Measurements from ENCODE around the gene XRCC4.
"Not testable (repeated sequence)": the region's sequence is repeated elsewhere in the genome, so short reads cannot be mapped to it uniquely, and the experiment has no call there.

XRCC4 gene

DNA sequence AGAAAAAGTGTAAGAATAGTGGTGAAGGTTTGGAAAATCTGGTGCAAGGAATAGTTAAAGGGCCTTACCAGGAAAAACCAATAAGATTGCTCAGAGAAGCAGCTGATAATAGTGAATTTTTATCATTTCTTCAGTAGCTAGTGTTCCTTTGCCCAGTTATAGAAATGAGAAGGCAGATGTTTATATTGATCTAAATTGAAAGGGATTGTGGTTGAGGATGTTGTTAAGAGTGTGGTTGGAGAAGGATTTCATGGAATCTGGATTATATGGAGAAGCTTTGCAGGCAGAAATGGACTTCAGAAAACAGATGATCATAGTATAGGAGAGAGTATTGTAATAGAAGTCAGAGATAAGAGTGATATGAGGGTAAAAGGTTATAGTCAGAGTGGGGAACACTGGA is 102.6 kb downstream of the XRCC4 start:
- DNase-seq (ENCODE audit: low spot score), result no peak

DNA sequence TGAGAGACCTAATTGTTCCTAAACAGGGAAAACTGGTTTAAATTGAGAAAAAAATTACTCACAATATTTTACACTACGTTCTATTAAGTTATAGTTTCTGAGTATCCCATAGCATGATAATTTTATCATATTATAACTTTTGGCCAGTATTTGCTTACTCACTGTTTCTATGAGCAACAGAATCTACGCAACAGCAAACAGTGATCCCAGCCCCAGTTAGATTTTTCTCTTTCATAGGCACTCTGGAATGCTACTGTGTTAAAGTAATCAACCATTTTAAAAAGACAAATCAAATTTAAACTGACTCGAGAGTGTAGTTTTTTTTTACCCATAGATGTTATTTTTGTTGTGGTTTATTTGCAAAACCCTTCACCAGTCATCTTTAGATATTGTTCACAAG is 107.2 kb downstream of the XRCC4 start:
- DNase-seq (ENCODE audit: low spot score), result no peak

DNA sequence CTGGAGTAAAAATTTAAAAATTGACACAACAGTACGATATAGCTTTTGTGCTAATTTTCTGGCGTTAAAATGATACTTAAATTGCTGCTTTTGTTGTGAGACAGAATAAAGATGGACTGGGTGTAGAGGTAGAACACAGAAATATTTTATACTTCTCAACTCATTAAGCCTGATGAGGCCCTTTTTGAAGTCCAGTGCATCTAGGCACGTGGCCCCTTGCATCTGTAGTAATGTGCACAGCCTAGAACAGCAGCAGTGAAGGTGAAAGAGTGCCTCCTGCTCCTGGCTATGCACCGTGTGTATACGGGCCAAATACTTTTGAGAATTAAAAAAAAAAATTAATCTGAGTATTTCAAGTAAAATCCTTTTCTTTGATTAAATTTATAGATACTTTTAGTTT is 115.6 kb downstream of the XRCC4 start:
- DNase-seq (ENCODE audit: low spot score), result no peak

DNA sequence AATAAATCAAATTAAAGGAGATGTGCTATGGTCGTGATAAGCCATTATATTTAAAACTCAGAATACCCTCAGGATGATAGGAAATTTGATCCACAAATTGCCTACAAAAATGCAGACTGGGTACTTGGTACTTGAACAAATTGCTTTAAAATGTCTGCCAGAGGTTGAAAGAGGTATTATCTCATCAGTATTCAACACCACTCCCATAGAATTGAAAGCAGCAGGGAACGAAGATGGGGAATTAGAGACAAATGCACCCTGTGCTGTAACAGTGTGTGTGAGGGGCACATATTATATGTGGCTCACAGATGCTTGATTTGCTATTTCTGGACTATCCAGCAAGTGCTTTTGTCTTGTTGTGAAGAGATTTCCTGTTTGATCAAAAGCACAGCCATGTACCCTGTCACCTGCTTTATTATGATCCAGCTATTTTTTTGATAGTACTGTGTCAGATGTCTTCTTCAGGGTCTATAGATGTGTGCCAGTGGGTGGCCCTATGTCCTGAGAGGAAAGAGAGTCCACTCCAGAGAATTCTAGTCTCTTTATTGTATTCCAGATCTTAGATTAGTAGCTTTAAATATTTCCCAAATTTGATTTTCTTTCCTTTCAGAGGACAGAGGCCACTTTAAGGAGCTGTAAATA is 120.1 kb downstream of the XRCC4 start:
- no peak for DNase-seq (ENCODE audit: low spot score)

DNA sequence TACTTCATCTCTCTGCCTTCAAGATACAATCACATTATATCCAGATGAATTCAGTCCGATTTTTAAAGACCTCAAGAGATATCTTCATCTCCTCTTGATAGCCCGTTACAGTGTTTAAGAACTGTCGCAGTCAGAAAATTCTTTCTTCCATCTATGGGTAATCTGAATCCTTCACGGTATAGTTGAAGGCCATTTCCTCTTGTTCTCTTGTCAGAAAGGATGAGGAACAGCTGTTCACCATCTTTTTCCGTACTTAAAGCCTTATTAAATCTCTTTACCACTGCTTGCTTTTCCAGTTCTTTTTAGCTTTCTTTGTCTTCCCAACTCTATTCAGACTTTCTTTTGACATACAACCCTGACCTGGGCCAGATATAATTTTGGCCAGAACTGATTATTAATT is 121.8 kb downstream of the XRCC4 start:
- no peak for DNase-seq (ENCODE audit: low spot score)

DNA sequence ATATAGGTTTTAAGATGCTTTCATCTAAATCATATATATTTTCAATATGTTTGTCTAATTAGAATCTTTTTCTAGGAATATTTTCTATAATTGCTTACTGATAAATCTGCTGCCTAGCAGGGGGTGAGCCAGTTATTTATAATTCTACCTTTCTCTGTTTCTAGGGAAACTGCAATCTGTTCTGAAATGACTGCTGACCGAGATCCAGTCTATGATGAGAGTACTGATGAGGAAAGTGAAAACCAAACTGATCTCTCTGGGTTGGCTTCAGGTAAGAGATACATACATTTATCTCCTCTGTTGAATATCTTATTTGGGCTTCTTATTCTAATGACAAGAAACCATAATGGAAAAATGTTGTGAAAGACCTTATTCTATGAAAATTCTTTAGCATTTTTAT is 127.3 kb downstream of the XRCC4 start:
- DNase-seq (ENCODE audit: low spot score), result no peak

DNA sequence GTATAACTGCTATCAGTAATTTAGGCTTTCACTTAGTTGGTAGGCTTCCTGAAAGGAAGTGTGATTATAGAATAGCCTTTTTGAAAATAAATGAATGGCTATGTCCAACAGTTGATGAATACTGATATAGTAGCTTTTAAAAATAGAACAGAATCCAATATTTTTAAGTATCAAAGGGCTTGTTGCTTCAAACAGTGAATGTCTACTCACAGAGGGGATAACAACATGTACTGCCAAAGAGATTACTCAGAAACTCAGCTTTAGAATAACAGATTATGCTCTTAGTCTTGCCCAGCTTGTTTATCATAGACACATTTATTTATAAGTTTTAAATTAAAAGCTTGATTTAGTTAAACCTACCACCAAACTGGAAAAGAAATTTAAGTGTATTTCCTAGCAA is 132.6 kb downstream of the XRCC4 start:
- DNase-seq (ENCODE audit: low spot score), result peak; percentile 6

DNA sequence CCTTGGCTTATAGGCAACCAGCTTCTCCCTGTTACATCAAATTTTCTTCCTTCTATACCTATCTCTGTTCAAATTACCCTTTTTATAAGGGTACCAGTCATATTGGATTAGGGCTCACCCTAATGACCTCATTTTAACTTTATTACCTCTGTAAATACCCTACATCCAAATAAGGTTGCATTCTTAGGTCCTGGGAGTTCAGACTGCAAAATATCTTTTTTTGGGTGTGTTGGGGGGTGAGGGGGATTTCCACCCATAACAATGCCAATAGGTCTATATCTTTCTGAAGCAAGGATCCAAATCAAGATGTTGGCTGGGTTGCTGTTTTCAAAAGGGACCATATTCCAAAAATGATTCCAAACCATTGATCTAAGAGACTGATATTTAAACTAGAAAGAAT is 141.7 kb downstream of the XRCC4 start:
- DNase-seq (ENCODE audit: low spot score), result no peak

DNA sequence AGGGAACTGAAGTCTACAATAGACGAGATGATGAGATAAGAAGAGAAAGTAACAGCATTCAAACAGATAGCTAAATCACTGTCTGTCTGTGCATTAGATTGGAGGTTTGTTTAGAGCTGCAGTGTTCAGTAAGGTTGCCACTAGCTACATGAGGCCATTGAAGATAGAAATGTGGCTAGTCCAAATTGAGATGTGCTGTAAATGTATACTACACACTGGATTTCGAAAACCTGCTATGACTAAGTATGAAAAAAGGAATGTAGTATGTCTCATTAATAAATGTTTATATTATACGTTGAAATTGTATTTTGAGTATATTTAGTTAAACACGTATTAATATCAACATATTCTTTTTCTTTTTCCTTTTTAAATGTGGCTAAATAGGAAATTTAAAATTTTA is 142.1 kb downstream of the XRCC4 start:
- no peak for DNase-seq (ENCODE audit: low spot score)

DNA sequence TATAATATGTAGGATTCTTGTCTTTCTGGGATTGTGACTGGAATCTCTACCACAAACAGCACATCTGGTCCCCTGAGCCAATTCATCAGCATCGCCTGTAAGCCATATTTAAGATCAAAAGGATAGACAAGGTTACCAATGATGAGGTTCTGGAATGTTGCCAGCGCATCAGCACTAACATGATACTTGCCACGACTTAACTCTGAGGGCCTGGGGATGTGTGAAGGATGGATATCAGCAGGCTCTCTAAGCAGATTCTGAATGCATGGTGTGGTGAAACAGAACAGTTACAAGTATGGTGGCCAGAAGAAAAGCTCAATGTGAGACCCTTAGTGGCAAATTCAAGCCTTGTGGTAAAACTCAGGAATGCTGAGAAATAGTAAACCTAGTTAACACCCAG is 143.0 kb downstream of the XRCC4 start:
- no peak for DNase-seq (ENCODE audit: low spot score)

DNA sequence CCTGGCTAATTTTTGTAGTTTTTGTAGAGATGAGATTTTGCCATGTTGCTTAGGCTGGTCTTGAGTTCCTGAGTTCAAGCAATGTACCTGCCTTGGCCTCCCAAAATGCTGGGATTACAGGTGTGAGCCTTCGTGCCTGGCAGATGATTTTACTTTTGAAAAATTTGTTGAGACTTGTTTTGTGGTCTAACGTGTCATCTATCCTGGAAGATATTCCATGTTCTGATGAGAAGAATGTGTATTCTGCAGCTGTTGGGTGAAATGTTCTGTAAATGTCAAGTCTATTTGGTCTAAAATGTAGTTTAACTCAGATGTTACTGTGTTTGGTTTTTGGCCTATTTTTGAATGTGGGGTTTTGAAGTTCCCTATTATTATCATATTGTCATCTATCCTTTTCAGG is 145.6 kb downstream of the XRCC4 start:
- DNase-seq (ENCODE audit: low spot score), result no peak

DNA sequence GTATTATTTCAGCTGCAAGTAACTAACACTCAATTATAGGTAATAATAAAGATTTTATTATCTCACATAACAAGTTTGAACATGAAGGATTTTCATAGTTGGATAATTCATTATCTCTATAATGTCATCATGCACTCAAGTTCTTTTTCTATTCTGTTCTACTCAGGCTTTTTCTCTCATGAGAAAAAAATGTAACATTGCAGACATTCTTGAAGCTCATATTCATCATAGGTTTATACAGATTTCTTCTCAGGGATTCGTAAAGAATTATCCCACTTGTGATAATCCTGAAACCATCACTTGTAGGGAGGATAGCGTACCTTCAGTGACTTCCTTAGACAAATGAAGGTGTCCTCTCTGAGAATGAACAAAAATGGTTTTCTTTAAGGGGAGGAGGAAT is 150.3 kb downstream of the XRCC4 start:
- DNase-seq (ENCODE audit: low spot score), result no peak

DNA sequence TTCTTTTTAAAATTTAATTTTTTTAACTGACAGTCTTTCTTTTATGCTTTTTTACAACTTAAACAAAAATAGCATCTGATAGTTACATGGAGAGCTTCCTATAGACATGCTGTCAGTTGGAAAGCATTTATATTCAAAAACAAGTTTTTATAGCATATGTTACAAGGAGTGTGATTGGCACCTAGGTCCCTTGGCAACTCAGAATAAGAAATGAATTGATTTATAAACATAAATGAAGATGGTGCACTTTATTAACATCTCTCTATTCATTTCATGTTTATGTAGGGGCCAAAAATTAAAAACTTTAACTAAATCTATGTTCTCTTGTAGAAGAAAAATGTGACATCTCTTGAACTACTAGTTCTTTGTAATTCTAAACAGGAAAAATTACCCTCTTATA is 153.2 kb downstream of the XRCC4 start:
- DNase-seq (ENCODE audit: low spot score), result no peak

DNA sequence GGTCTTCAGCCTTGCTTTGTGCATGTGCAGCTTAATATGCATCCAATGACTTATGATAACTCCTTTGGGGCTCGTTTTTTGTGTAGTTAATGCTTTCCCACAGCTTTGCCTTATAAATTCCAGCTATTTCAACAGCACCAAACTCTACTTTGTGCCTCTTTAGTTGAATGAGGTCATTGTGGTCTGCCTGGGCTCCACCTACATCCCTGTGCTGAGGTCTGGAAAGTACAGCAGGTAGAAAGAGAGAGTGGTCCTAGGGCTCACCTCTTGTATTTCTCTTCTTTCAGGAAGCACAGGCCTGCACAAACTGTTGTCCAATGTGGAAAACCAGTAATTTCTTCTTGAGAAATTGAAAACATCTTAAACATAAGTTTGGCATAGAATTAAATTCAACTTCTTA is 167.2 kb downstream of the XRCC4 start:
- no peak for DNase-seq (ENCODE audit: low spot score)

DNA sequence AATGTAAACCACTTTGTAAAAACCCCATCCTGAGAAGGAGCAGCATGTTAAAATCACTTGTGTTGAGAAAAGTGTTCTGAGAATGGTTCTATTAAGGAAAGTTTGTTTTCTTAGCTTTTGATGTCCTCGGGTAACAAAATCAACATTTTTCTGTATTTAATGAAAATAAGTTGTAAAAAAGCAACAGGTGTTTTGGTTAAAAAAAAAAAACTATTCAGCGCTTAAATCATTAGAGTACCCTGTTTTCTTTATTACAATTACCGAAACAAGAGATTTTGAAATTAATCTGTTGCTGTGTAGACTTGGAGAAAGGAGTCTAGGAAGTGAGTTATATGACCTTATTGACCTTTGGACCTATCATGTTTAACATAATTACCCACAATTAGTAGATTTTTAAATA is 167.7 kb downstream of the XRCC4 start:
- DNase-seq (ENCODE audit: low spot score), result no peak

DNA sequence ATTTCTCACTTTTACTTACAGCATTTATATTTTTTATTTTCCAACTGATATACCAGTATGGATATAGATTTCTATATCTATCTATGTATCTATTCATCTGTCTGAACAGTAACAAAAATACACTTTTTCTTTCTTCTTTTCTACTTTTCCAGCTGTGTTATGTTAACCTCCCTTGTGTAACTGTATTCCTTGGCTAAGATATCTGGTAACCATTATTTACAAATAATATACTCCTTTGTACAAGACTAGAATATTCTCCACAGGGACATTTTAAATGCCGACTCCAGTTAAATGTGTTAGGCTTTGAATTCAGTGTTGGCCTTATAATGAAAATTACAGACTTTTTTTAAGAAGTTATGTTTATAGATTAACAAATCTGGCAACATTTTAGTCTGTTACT is 168.7 kb downstream of the XRCC4 start:
- DNase-seq (ENCODE audit: low spot score), result no peak

DNA sequence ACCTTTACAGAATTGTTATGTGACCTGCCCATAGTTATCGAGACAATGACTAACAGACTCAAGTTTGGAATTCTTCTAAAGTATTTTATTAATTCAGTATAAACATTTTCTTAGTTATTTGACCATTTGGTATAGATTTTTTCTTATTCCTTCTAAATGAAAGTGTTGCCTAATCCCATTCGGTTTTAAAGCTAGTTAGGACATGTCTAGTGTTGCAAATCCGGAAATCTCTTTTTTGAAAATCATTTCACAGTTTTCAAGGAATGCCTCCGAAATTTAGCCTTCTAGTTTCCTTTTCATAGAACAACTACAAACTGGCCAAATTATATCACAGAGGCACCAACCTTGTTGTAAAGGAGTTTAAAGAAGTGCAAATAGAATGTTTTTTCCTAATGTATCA is 171.8 kb downstream of the XRCC4 start:
- DNase-seq (ENCODE audit: low spot score), result no peak

DNA sequence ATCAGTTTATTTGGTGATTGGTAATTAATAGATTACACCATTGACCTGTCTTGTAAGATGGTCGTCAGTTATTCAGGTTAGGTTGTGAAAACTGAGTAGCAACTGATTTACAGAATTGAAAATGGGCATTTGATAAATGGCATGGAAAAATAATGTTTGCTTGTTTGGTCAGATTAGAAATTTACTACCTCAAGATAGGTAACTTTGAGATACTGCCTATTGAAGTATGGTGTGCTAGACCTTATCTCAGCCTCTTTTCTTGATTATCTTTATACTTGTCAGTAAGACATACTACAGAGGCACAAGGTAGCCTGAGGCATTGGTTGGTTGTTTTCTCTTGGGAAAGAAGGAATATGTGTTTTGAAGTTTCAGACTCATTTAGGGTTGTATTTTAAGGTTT is 174.5 kb downstream of the XRCC4 start:
- no peak for DNase-seq (ENCODE audit: low spot score)

DNA sequence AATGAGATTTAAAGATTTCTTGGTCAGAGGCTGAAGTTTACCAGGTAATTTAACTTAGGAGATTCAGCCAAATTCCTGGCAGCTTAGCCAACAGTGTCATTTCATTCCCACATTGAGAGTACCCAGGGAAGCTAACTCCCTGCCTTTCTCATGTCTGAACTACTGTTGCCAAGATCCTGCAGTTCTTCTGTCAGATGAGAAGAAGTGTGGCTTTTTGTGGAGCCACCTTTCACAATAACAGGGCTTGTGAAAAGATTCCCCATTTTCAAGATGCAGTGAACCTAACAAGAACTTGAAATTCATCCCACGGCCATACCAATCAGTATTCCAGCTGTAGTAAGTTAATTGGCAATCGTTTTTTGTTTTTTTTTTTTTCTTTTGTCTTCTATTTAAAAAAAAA is 176.4 kb downstream of the XRCC4 start:
- peak; percentile 27 for DNase-seq (ENCODE audit: low spot score)

DNA sequence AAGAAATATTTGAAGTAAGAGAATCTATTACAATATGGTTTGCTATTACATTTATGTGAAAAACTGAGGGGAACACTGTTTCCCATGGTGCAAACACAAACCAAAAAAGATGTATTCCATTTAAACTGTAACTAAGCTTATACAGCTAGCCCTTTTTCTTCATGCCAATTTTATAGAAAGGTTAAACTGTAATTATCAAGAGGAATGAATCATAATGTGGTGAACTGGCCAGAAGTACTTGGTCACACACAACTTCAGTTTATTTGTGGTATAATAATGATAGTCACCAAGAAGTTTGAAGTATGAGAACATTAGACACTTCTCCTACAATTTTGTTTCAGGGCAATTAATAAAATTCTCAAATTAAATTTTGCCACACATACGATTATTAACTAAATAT is 177.9 kb downstream of the XRCC4 start:
- DNase-seq (ENCODE audit: low spot score), result no peak

DNA sequence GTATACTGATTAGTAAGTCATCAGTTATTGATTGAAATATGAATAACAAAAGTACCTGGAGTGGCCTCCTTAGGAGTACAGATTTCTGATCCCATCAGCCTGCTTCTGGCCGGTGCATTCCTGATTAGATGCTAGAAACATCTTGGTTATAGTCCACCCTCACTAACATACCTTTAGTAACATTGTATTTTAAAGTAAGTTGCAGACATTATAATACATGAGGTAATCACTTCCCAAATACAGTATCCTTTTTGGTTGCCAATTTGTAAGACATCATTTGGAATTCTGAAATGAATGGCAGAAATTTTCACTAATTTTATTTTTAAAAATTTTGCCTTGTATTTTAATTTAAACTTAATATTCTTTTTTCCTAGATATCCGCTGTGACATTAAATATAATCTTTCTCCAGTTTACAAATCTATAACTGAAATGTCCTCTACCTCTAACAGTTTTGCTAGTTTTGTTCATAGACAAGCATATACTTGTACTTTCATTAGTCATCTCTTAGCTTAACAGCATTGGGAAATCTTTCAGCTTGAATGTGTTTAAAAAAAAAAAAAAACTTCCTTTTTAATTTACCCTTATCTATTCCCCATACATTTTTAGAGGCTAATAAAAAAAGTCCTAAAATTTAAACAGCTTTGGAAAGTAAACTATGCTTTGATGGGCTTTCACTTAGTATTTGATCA is 178.9 kb downstream of the XRCC4 start:
- no peak for DNase-seq (ENCODE audit: low spot score)

DNA sequence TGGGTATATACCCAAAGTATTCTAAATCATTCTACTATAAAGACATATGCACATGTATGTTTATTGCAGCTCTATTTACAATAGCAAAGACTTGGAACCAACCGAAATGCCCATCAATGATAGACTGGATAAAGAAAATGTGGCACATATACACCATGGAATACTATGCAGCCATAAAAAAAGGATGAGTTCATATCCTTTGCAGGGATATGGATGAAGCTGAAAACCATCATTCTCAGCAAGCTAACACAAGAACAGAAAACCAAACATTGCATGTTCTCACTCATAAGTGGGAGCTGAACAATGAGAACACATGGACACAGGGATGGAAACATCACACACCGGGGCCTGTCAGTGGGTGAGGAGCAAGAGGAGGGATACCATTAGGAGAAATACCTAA is 180.3 kb downstream of the XRCC4 start:
- DNase-seq (ENCODE audit: low spot score), result not testable (repeated sequence)

DNA sequence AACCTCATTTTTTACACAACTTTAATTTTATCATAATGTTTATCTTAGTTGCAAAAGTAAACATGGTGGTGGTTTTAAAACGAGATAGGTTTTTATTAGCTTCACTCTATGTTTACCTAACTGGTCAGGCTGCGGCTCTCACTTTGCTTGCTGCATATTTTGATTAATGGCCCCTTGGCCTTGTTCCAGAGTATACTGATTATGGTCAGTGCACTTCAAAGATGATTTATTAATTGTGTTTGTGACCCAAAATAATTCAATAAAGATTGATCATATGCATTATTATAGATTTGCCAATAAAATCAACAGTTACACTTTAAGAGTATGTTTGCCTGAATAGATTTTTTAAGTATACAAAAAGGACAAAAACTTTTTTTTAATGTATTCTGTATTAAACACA is 188.0 kb downstream of the XRCC4 start:
- no peak for DNase-seq (ENCODE audit: low spot score)

DNA sequence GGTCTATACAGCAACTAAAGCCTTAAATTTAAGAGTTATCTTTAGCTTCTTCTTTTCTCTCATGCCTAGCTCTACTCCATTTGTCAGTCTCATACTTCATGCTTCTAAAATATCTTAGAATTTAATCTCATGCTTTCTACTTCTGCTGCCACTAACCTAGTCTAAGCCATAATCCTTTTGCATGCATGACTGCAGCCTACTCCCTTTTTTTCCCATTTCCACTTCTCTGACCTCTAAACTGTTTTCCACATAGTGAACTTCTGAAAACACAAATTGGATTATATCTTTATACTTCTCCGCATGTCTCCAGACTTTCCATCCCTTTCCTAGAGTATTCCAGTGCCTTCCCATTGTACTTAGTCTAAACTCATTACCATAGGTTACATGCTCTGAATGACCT is 193.0 kb downstream of the XRCC4 start:
- DNase-seq (ENCODE audit: low spot score), result no peak
